Skin of body (tissue), 2 donors: Measurements from ENCODE around the gene TMCC1. TPM values are rescaled to one million over a fixed set of nuclear protein-coding genes. Genes with fewer than 3 reads are reported as not detected.
A peak's percentile ranks its signal among the peaks of the same experiment; 100 is the strongest.
"Not testable (repeated sequence)": the region's sequence is repeated elsewhere in the genome, so short reads cannot be mapped to it uniquely, and the experiment has no call there.

ENCODE experiments used
- DNase-seq: peaks from one replicate; lab custom pipeline; 2025; lab: John Stamatoyannopoulos, UW
- total RNA-seq: library from RNA; depleted of rRNA; stranded (reverse); fragments of >200 nt; gene quantifications from one replicate; pipeline ENCODE4 v1.2.3, GENCODE V29; 2014

Gene TMCC1
- total RNA-seq, 1 donor from 2014 or later: 21.5 TPM

DNA sequence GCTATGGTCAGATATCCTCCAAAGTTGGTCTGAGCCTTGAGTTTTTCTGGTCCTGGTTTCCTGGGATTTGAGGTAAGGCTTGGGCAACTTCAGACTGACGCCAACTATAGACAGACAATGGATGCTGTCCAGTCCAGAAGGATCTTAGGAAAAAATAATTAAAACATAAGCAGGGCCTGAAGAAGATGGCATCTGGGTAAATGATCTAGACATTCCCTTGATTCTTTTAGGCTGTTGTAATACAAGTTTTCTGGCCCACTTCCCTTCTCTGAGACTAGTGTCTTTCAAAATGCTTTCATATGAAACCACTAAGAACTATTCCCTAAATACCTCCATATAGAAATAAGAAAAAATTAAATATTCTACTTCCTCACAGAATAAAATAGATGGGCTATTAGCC is 239.4 kb downstream of the TMCC1 start:
- no peak for DNase-seq

- no peak for DNase-seq
These were observed 240.5 kb downstream of the TMCC1 start for GRCh38 chr3:129653019-129653418.

GRCh38 chr3:129651435-129652202 is 241.9 kb downstream of the TMCC1 start:
- DNase-seq: peak; percentile 17

DNA sequence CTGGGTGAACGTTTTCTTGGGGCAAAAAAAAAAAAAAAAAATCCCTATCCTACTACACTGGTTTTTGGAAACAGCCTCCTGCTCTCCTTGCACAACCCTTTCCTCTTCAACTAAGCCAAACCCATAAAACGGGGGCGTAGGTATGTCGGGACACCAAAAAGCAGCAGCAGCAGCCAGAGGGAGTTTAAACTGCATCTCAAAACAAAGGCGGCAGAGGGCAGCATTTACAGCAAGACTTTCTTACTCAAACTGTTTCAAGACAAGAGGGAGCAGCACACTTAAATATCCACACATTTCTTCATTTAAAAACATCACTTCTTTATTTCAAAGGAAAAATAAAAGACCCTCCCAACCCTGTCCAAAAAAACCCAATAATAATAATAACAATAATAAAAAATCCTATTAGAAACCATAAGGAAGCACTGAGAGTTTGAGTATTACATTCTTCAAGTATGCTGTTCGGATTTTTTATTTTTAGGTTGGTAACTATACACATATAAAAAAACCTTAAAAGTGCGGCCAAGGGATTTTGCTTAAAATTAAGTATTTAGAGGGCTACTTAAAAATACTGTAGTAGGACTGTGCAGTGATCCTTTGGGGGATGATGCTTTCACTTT is 243.1 kb downstream of the TMCC1 start:
- peak; percentile 61 for DNase-seq

DNA sequence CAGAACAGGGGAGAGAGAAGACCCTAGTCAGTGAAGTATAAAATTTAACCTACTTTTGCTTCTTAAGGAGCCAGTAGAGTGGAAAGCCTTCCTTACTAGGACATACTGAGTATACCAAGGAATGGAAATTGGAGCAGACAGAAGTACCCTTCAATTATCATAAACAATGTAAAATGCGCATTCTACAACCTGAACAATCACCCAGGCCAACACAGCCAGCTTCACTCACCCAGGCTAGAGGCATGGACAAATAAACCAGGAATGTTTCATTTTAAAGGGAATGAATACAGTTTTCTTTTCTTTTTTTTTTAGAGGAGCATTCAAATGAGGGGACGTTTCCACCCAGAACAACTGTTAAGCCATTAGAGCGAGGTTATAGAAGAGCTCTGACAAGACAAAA is 245.1 kb downstream of the TMCC1 start:
- DNase-seq: no peak

DNA sequence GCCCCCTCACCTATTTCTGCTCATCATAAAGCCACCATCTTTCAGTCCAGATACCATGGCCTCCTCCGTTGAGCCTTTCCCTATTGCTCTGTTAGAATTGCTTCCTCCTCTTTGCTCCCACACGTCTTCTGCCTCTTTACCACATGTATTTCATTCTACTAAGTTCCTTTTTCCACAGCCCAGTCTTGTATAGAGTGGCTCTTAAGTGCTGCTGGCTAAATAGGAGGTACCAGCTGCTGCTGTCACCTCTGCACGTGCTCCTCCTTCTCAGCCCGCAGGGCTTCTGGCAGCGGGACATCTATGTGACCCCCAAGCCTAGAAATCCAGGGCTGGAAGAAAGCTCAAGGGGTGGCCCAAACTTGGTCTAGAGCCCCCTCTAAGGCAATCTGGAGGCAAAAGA is 248.2 kb downstream of the TMCC1 start:
- no peak for DNase-seq

DNA sequence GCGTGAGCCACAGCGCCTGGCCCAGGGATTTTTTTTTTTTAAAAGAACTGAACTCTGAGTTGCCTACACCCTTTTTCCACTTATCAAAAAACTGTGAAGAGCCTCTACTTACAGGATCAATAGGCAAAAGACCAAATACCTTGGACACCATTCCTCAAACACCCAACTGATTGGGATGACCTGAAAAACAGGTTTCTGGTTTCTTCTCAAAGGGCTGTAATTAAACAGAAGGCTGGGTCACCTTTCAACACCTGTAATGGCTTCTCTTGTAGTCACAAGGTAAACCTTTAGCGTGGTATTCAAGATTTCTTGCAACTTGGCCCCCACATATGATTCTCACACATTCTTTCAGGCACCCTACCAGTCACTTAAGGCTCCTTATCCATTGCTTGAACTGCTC is 248.7 kb downstream of the TMCC1 start:
- DNase-seq: no peak

DNA sequence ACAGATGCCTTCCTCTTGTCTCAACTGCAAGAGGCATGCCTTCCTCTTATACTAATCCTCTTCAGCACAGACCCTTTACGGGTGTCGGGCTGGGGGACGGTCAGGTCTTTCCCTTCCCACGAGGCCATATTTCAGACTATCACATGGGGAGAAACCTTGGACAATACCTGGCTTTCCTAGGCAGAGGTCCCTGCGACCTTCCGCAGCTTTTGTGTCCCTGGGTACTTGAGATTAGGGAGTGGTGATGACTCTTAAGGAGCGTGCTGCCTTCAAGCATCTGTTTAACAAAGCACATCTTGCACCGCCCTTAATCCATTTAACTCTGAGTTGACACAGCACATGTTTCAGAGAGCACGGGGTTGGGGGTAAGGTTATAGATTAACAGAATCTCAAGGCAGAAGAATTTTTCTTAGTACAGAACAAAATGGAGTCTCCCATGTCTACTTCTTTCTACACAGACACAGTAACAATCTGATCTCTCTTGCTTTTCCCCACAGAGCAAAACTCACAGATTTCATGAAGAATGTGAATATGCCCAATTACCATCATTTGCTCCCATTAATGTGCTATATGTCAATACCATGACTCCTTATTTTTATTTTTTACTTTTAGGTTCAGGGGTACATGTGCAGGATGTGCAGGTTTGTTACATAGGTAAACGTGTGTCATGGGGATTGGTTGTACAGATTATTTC is 251.8 kb downstream of the TMCC1 start:
- not testable (repeated sequence) for DNase-seq

- DNase-seq: not testable (repeated sequence)
These were observed 252.5 kb downstream of the TMCC1 start for GRCh38 chr3:129640985-129641384.

GRCh38 chr3:129638481-129638880 is 255.0 kb downstream of the TMCC1 start:
- DNase-seq: no peak

DNA sequence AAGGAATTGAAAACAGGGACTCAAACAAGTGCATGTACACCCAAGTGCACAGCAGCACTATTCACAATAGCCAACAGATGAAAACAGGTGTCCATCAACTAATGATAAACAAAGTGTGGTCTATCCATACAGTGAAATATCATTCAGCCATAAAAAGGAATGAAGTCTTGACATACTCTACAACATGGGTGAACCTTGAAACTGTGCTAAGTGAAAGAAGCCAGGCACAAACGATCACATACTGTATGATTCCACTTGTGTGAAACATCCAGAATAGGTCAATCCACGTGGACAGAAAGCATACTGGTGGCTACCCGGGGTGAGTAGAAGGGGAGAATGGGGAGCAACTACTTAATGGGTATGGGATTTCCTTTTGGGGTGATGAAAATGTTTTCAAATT is 257.4 kb downstream of the TMCC1 start:
- no peak for DNase-seq

DNA sequence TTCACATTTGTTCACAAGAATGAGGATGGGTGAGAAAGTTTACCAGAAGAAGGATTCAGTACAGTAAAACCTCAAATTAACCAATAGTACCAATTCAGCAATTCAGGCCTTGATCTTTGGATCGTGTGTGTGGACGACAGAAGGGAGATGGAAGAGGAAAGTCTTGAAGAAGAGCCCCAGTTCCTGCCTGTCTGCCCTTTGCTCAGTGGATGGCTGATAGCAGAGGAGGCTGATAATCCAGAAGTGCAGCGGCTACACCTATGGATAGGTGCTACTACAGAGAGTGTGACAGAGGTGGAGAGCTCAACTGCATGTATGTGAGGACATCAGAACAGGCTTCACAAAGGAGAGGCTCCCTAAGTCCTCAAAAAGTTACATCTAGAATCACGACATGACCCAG is 257.9 kb downstream of the TMCC1 start:
- no peak for DNase-seq

GRCh38 chr3:129633751-129634481 is 259.6 kb downstream of the TMCC1 start:
- no peak for DNase-seq

DNA sequence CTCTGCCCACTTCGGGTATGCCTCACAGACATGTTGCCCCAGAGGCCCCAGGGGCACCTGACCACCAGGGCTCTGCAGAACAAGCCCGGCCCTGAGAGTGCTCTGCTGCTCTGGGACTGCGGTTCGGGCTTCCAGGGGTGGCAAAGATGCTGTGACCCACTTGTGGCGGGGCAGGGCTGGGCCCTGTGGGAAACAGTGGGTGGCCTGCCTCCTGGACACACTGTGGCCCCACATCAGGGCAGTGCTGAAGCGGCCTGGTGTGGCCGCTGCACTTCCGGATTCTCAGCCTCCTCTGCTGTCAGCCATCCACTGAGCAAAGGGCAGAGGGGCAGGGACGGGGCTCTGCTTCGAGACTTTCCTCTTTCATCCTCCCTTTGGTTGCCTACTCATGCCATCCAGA is 260.5 kb downstream of the TMCC1 start:
- DNase-seq: no peak

DNA sequence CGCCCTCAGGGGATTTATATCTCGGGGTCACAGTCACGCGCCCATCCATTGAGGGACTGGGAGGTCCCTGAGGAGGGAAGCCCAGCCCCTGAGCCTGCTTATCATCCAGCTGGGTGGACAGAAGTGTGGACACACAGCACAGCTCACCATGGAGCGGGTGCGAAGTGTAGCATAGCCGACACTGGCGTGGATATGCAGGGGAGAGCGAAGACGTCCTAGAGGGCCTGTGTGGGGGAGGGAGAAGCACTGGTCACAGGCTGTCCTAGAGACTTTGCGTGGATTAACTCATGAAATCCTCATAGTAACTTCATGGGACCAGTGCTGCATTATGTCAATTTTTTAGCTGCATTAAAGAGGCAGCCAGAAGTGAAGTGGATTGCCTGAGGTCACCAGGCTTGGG is 261.0 kb downstream of the TMCC1 start:
- DNase-seq: no peak

DNA sequence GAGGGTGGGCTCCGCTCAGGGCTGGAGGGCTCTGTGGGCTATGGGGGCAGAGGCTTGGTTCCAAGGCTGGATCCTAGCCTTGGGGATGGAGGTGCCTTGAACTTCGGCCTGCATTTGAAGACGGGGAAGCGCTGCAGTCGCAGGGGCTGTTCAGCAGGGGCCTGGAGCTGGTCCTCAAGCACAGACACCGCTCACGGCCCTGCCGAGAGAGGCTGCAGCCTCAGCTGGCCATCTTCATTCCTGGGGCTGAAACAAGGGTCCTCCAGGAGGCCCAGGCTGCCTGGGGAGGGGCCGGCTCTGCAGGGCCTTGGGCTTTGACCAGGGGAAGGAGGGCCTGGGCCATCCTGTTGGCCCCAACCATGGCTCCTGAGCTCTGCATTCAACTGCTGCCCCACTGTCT is 261.5 kb downstream of the TMCC1 start:
- no peak for DNase-seq

- DNase-seq: no peak
These were observed 264.5 kb downstream of the TMCC1 start for GRCh38 chr3:129629011-129629410.

GRCh38 chr3:129628169-129628522 is 265.4 kb downstream of the TMCC1 start:
- DNase-seq: no peak

DNA sequence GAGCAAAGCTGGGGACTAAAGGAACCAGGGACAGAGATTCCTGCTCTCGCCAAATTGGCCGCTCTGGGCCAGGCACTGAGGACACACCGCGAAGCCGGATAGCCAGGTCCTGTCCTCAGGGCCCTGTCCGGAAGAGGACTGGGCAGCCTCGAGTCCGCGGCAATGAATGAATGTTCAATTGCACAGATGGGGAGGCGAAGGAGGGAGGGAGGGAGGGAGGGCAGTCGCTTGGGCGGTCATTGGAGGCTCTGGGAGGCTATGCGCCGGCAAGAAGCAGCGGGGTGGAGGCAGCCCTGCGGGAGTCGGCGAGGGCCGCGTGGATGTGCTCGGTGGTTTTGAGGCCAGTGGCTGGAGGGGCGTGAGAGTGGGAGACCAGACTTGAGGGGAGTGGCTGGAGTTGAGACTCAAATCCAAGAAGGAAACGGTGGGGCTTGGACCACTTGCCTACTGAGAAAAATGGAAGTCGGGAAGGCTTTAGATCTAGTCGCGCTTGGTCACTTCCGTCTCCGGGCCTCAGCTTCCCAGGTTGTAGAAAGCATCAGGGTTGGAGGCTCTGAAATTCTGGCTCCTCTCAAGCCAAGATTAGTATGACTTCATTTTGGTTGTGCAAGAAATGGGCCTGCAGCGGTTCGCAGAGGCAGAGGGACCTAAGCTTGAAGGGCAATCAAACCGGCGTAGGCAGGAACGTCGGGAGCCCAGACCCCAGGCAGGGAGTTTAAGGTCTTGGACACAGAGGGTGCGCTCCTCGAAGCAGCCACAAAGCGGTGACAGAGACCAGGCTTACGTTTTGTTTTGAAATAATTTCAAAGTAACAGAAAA is 266.0 kb downstream of the TMCC1 start:
- peak; percentile 89 for DNase-seq

- DNase-seq: peak; percentile 74
These were observed 266.7 kb downstream of the TMCC1 start for GRCh38 chr3:129626744-129627349.
